Activated gamma-delta T cell treated with anti-CD3 and anti-CD28 coated beads, Interleukin-2, amount 50 U/mL, for 16 hours (primary cell): ENCODE measurements around the gene RNU2-1.
"Not testable (repeated sequence)": the region's sequence is repeated elsewhere in the genome, so short reads cannot be mapped to it uniquely, and the experiment has no call there.

Source experiments
- DNase-seq: peaks from one replicate; pipeline ENCODE4 v3.0.0-alpha.2; 2020; ENCODE audit warnings: low read depth

RNU2-1 gene

DNA sequence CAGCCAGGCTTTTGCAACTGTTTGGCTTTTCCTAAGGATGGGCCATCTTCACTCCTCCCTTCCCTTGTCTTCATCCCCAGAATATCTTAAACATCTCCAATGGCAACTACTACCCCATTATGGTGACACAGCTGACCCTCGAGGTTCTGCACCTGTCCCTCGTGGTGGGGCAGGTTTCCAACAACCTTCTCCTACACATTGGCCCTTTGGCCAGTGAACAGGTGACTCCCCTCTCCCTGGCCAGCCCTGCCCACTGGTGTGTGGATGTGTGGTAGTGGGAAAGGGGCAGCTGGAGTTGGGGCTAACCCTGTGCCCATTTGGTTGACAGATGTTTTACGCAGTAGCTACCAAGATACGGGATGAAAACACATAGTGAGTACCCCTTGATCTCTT lies 17.4 kb downstream of the RNU2-1 start:
- no peak for DNase-seq

DNA sequence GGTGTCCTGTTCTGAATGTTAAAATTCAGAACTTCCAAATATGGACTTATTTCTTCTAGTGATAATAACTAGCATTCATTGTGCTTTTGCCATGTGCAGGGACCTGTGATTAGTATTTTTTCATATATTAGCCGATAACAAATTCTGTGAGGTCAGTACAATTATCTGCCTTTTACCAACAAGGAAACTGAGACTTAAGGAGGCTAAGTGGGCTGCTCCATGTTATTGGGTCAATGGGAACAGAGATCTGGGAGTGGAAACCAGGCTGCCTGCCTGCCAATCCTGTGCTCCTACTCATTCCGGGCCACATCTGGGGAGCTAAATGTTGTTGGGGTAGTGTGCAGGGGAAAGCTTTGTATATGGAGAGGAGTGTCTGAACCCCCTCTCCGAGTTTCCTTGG lies 18.4 kb downstream of the RNU2-1 start:
- no peak for DNase-seq

DNA sequence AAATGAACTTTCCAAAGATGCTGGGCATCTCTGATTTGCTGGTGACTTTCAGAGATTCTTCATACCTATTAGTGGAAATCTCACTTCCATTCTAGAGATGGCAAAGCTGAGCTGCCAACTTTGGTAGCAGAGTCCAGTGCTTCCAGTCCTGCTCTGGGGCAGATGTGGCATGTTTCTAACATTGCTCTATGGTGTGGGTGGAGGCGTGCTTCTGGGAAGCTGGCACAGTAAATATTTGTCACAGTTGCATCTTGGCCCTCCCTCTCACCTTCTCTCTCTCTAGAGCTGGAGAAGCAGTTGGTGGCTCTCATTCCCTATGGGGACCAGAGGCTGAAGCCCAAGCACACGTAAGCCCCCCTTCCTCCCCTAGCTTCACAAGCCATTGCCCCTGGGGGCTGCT lies 20.2 kb downstream of the RNU2-1 start:
- DNase-seq = no peak

DNA sequence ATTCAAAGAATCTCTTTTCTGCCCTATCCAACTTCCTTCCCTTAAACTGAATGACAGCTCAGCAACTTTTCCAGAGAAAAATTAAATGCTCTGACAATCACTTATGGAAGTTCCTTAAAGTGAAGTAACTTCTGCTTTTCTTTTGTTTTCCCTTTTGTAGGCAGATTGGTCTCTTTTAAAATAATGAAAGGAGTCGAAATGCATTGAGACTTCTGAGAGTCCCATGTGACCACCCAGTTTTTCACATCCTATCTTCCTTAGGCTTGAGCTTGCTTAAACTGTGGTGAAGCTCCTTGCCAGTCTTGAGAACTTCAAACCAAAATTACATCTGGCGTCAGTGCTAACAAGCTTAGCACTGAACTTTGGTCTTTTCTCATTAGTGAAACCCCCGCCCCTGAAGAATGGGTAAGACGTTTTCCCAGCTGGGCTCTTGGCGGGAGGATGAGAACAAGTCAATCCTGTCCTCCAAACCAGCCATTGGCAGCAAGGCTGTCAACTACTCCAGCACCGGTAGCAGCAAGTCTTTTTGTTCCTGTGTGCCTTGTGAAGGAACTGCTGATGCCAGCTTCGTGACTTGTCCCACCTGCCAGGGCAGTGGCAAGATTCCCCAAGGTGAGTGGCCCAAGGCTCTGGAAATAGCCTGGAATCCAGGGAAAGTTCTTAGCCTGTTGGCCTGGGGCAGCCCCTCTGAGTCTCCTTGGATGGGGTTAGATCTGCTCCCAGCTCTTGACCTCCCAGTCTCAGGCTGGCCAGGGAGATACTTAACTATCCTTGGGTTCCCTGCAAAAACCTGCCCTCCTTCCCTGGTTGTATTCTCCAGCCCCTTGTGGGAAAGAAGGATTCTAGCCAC lies 20.9 kb downstream of the RNU2-1 start:
- DNase-seq = no peak

DNA sequence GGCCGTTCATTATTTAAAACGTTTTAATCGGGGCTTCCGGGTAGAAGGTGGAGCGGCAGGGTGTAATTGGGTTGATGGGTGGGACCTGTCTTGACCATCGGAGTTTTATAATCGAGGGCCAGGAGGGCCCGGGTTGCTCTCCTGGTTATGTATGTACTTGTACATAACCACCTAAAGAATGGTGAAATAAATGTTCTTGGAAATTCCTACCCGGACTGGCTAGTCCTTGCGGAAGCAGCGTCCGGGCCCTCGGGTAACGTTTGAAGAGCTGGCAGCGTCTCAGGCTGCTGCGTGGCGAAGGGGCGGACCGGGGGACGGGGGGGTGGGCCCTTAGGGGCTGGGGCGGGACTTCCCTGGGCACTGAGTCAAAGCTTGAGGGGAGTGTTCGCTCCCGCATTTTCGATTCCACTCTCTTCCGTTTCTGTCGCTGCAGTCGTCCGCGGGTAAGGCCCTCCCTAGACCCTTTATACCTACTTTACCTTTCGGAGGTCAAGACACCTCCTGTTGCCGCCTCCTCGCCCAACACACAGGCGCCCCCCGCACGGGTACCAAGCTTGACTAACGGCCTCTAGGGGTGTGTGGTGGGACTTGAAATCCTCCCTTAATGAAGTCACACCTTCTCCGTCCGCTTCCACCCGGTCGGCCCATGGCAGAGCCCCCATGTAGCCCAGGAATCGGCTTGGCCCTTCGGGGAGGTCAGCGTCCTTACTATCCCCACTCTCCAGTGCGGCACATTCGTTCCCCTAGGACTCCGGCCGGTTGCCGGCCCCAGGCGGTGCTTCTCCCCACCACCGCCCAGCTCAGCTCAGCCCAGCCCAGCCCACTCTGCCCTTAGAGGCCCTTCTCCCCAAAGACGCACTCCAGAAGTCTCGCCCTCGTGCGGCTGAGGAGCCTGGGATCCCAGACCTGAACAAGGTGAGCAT lies 22.0 kb downstream of the RNU2-1 start, which contains the start of gene TMEM106A:
TSS of gene TMEM106A (plus strand) at position 396 of the 923 bp plus-strand sequence. CDS start 1,167 bp downstream, outside the sequence.
- DNase-seq = peak; percentile 59

DNA sequence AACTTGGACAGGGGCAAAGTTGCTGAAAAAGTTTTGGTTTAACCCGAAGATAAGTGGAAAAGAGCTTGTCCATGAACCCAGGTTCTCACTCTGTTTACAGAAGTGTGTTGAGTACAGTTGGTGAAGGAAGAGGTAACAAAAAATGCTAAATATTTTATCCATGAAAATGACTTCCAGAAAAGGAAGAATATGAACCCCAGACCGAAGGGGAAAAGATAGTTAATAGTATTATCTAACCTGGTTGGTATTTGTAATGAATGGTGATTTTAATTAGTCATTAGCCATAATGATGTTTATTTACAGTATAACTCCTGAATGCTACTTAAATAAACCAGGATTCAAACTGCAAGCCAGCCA lies 22.7 kb downstream of the RNU2-1 start:
- no peak for DNase-seq

DNA sequence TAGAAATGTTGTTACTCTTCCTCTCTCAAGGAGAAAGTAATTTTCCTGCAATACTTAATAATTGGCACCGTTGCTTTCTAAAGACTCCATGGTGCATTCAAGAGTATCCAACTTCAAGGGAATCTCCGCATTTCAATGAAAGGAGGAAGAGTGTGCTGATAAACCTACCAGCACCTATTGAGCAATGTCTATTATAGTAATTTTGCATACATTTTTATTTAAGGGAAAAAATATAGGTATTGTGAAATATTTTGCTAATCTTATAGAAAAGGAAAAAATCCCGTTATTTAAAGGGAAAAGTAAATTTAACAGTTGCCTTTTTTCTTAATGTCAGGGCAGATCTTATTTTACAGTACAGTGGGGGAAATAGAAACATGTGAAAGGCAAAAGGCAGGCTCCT lies 23.2 kb downstream of the RNU2-1 start:
- no peak for DNase-seq

DNA sequence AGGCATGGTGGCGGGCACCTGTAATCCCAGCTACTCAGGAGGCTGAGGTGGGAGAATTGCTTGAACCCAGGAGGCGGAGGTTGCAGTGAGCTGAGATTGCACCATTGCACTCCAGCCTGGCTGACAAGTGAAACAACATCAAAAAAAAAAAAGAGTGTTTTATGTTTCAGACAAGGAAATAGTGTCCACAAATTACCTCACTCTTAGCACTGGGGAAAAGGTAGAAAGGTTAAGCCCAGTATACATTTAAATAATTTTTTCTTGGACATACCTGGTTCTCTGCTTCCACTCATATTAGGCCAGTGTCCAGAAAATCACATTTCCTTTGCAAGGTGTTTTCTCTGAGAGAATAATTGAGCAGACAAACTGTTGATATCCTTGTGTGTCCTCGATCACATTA lies 30.8 kb downstream of the RNU2-1 start:
- DNase-seq = not testable (repeated sequence)

DNA sequence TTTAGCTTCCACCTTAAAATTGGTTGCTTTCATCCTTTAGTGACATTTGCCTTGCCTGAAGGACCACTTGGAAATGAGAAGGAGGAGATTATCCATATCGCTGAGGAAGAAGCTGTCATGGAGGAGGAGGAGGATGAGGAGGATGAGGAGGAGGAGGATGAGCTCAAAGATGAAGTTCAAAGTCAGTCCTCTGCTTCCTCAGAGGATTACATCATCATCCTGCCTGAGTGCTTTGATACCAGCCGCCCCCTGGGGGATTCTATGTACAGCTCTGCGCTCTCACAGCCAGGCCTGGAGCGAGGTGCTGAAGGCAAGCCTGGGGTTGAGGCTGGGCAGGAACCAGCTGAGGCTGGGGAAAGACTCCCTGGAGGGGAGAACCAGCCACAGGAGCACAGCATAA lies 33.6 kb downstream of the RNU2-1 start:
- DNase-seq = no peak

DNA sequence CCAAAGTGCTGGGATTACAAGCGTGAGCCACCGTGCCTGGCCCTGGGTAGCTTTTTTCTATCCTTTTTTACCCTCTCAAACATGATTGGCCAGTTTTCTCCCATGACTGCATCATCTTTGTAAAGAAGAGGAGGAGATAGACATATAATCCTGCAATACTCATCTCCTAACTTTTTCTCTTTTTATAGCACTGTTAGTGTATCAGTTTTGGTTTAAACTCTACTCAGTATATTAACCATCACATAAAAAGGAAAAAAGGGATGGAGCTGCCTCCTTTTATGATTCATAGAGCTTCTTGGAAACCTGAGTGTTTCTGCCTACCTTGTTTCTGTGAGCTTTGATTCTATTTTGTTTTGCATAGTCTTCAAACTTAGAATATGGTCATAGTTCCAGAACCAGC lies 34.1 kb downstream of the RNU2-1 start:
- DNase-seq = no peak

DNA sequence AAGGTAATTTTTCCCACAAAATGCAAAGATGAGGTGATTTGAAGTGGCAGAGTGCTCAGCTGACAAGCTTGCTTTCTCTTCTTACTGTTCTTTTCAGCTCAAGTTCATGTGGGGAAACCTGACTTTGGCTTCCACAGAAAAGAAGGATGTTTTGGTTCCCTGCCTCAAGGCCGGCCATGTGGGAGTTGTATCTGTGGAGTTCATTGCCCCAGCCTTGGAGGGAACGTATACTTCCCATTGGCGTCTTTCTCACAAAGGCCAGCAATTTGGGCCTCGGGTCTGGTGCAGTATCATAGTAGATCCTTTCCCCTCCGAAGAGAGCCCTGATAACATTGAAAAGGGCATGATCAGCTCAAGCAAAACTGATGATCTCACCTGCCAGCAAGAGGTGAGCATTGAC lies 40.5 kb downstream of the RNU2-1 start:
- DNase-seq = no peak

DNA sequence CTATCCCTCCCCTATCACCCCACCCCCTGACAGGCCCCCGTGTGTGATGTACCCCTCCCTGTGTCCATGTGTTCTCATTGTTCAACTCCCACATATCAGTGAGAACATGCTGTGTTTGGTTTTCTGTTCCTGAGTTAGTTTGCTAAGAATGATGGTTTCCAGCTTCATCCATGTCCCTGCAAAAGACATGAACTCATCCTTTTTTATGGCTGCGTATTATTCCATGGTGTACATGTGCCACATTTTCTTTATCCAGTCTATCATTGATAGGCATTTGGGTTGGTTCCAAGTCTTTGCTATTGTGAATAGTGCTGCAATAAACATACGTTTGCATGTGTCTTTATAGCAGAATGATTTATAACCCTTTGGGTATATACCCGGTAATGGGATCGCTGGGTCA lies 47.1 kb downstream of the RNU2-1 start:
- not testable (repeated sequence) for DNase-seq

DNA sequence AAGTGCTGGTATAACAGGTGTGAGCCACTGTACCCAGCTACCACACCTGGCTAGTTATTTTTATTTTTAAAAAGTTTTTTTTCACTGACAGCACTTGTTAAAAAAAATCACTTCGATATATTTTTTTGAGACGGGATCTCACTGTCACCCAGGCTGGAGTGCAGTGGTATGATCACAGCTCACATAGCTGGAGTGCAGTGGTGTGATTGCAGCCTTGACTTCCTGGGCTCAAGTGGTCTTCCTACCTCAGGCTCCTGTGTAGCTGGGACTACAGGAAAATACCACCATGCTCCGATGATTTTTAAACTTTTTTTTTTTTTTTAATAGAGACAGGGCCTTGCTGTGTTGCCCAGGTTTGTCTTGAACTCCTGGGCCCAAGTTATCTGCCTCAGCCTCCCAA lies 49.9 kb downstream of the RNU2-1 start:
- no peak for DNase-seq
